Measurements from ENCODE around the gene NFYC.

The NFYC gene

DNA sequence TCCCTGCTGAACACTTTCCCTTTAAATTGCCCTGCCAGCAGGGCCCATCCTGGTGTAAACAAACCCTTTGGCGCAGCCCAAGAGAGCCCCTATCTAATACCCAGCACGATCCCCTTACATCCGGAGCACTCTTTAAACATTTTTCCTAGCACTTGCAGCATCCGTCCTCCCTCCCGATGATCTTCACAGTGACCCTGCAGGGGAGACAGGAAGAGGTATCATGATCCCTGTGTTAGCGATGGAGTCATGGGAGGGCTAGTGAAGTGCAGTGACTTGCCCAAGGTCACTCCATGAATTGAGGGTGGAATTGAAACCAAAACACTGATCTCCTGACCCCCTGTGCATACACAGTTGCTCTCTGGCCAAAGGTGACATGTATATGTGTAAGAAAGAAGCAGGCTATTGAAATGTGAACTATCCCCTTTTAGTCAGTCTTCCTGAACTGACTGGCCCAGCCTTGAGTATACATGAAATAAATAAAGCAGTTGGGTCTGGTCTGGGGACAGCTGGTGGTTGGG lies 82.3 kb downstream of the NFYC start:
- Histone ChIP-seq H3K4me1 (ENCODE audit: low read depth, poor library complexity, severe bottlenecking) (no peaks in the 10 kb centered on the region), H3K4me3 (IDR thresholded peaks at IDR 0.05; ENCODE audit: insufficient read depth, low read depth, low read length) (no peak overlapping the region), H3K27me3 (ENCODE audit: insufficient read depth, low read depth) (no peaks in the 10 kb centered on the region), H2AFZ (ENCODE audit: low read depth) (no peak overlapping the region), H3K36me3 (ENCODE audit: insufficient read depth) (no peaks in the 10 kb centered on the region), H3K79me2 (ENCODE audit: insufficient read depth, low read depth) (no peaks in the 10 kb centered on the region), H3K27ac (no peak overlapping the region), H4K20me1 (ENCODE audit: insufficient read depth) (no peaks in the 10 kb centered on the region), H3K4me2 (no peak overlapping the region), H3K9ac (no peak overlapping the region)
- no peak for TF ChIP-seq CTCF (conservative IDR thresholded peaks at IDR 0.05; ENCODE audit: low read depth, low read length)

DNA sequence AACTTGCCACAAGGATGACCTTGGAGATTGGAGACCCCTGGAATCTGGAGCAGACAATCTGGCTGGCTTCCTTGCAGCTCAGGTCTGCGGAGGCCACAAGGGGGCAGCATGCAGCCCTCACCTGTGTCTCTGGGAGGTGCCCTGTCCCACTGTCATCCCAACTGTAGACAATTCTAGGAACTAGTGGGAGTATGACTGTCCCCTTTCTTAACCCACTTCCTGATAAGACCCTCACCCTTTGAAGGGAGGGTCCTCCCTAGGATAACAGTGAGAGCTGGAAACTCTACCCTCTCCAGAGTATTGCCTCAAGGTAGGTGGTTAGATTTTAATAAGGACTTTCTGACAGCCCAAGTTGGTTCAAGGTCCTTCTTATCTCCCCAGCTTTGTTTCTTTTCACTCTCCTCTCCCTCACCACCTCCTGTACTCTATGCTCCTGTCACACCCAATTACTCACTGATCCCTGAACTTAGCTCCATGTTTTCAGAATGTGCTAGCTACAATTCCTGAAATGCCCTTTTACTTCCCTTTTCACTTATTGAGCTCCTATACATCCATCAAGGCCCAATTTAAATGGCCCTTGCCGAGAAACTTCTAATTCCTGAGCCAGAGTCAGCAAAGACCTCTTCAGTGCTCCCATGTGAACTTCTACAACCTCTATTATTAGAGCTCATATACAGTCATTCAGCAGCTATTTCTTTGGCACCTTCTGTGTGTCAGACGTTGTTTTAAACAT lies 82.9 kb downstream of the NFYC start:
- Histone ChIP-seq H4K20me1 (ENCODE audit: insufficient read depth) (no peaks in the 10 kb centered on the region), H3K4me1 (ENCODE audit: low read depth, poor library complexity, severe bottlenecking) (no peaks in the 10 kb centered on the region), H3K27ac (no peak overlapping the region), H3K79me2 (ENCODE audit: insufficient read depth, low read depth) (no peaks in the 10 kb centered on the region), H2AFZ (ENCODE audit: low read depth) (no peak overlapping the region), H3K27me3 (ENCODE audit: insufficient read depth, low read depth) (no peaks in the 10 kb centered on the region), H3K4me3 (IDR thresholded peaks at IDR 0.05; ENCODE audit: insufficient read depth, low read depth, low read length) (no peak overlapping the region), H3K4me2 (no peak overlapping the region), H3K9ac (no peak overlapping the region), H3K36me3 (ENCODE audit: insufficient read depth) (no peaks in the 10 kb centered on the region)
- peak; percentile 90 for TF ChIP-seq CTCF (conservative IDR thresholded peaks at IDR 0.05; ENCODE audit: low read depth, low read length)

DNA sequence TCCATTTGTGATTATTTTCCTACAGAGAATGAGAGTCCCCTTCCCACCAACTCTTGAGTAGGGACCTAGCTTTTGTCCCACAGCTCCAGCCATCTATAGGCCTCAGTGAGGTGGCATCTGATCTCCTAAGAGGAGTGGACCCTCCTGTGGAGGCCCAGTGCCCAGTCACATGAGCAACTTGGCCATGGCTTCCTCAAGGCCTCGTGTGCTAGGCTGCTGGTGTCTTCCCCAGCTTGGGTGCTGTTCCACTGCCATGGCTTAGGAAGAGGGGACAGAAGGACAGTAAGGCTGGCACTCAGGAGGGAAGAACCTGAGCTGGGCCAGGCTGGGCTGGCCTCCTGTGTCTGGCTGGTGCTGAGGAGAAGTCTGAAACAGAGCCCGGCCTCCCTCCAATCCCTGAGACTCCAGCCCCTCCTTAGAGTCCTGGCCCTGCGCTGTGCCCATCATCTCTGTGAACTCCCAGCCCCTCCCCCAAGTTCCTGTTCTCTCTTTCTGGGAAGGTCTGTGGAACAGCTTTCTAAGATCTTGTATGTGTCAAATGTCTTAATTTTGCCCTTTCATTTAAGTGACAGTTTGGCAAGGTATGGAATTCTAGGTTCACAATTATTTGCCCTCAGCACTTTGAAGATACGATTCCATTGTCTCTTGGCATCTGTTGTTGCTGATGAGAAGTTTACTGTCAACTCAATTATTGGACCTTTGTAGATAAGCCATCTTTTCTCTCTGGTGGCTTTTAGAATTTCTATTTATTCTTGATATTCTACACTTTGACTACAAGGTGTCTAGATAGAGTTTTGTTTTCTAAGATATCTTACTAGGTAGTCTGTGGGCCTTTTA lies 85.0 kb downstream of the NFYC start:
- no peaks in the 10 kb centered on the region for H3K36me3 ChIP-seq (ENCODE audit: insufficient read depth)
- H2AFZ ChIP-seq (ENCODE audit: low read depth) = no peak overlapping the region
- no peaks in the 10 kb centered on the region for H3K27me3 ChIP-seq (ENCODE audit: insufficient read depth, low read depth)
- no peaks in the 10 kb centered on the region for H4K20me1 ChIP-seq (ENCODE audit: insufficient read depth)
- H3K4me3 ChIP-seq (IDR thresholded peaks at IDR 0.05; ENCODE audit: insufficient read depth, low read depth, low read length) = no peak overlapping the region
- H3K27ac ChIP-seq = no peak overlapping the region
- no peaks in the 10 kb centered on the region for H3K4me1 ChIP-seq (ENCODE audit: low read depth, poor library complexity, severe bottlenecking)
- no peak for TF ChIP-seq CTCF (conservative IDR thresholded peaks at IDR 0.05; ENCODE audit: low read depth, low read length)
- H3K9ac ChIP-seq = no peak overlapping the region
- no peaks in the 10 kb centered on the region for H3K79me2 ChIP-seq (ENCODE audit: insufficient read depth, low read depth)
- no peak overlapping the region for H3K4me2 ChIP-seq

- no peak overlapping the region for H3K9ac ChIP-seq
- H4K20me1 ChIP-seq (ENCODE audit: insufficient read depth) = no peaks in the 10 kb centered on the region
- no peak overlapping the region for H2AFZ ChIP-seq (ENCODE audit: low read depth)
- H3K4me1 ChIP-seq (ENCODE audit: low read depth, poor library complexity, severe bottlenecking) = no peaks in the 10 kb centered on the region
- no peak overlapping the region for H3K27ac ChIP-seq
- no peak overlapping the region for H3K4me3 ChIP-seq (IDR thresholded peaks at IDR 0.05; ENCODE audit: insufficient read depth, low read depth, low read length)
- H3K4me2 ChIP-seq = no peak overlapping the region
- no peaks in the 10 kb centered on the region for H3K79me2 ChIP-seq (ENCODE audit: insufficient read depth, low read depth)
- TF ChIP-seq CTCF (conservative IDR thresholded peaks at IDR 0.05; ENCODE audit: low read depth, low read length) = no peak
- no peaks in the 10 kb centered on the region for H3K27me3 ChIP-seq (ENCODE audit: insufficient read depth, low read depth)
- no peaks in the 10 kb centered on the region for H3K36me3 ChIP-seq (ENCODE audit: insufficient read depth)
These were observed 85.9 kb downstream of the NFYC start for GRCh38 chr1:40777224-40777970.

All from KMS-11 (cell line).